Measurements from ENCODE around the gene GRM8. TPM values are rescaled to one million over a fixed set of nuclear protein-coding genes. Genes with fewer than 3 reads are reported as not detected.
"Not testable (repeated sequence)": the region's sequence is repeated elsewhere in the genome, so short reads cannot be mapped to it uniquely, and the experiment has no call there.

Gene GRM8
- total RNA-seq, 1 experiment from 2014 or later, result not detected

DNA sequence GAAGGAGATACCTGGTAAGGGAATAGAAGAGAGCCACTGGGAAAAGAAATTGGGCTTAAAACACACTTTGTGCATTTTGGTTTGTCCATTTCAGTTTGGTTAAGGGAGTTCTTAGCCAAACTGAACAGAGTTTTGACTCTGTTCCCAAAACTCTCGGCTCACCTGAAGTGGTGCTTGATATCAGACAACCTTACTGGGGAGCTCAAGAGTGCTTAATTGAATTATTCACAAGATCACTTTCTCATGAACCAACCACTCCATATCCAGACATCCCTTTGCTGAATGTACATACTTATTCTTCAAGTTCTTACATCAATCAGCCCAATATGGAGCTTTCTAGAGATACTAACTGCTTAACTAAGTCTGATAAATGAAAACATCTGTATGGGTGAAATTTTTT lies 413.1 kb downstream of the GRM8 start:
- no peak for DNase-seq (ENCODE audit: extremely low read depth, low read depth)

DNA sequence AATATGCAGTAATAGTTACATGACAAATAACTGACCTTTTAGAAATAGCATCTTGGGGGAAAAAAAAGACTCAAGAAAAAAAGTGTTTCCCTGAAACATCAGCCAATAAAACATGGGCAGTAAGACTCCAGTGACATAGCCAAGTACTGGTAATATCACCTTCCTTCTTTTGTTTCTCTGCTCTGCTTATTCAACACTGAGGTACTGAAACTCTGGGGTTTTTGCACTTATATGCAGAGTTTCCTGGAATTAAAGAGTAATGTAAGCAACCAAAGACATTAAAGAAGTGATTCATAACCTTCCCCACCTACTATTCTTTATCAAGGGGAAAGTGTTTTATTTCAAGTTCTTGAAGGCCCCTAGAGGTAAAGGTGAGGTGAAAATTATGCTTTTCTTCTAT lies 414.5 kb downstream of the GRM8 start:
- no peak for DNase-seq (ENCODE audit: extremely low read depth, low read depth)

DNA sequence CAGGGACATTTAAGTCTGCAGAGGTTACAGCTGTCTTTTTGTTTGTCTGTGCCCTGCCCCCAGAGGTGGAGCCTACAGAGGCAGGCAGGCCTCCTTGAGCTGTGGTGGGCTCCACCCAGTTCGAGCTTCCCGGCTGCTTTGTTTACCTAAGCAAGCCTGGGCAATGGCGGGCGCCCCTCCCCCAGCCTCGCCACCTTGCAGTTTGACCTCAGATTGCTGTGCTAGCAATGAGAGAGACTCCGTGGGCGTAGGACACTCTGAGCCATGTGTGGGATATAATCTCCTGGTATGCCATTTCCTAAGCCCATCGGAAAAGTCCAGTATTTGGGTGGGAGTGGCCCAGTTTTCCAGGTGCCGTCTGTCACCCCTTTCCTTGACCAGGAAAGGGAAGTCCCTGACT lies 421.5 kb downstream of the GRM8 start:
- DNase-seq (ENCODE audit: extremely low read depth, low read depth), result not testable (repeated sequence)

DNA sequence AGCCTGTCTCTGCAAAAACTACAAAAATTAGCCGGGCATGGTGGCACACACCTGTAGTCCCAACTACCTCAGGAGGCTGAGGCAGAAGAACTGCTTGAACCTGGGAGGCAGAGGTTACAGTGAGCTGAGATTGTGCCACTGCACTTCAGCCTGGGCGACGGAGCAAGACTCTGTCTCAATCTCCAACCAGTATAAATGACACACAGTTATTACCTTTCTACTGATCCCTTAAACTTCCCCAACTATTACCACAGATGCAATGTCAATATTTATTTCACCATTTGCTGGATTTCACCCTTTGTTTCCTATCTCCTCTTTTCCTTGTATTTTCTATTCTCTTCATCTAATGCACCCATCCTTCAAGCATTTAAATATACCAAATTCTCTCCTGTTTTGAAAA lies 431.8 kb downstream of the GRM8 start:
- no peak for DNase-seq (ENCODE audit: extremely low read depth, low read depth)

DNA sequence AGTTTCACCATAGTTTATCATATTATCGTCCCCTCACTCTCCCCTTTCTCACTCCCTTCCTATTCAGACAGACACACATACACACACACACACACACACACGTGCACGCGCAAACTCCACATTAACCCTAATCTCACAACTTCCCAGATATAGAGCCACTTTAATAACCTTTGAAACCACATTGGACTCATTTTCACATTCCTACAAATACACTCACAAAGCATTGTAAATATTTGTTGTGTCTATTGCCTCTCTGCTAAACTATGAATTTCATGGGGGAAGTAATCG lies 433.6 kb downstream of the GRM8 start:
- DNase-seq (ENCODE audit: extremely low read depth, low read depth), result no peak

DNA sequence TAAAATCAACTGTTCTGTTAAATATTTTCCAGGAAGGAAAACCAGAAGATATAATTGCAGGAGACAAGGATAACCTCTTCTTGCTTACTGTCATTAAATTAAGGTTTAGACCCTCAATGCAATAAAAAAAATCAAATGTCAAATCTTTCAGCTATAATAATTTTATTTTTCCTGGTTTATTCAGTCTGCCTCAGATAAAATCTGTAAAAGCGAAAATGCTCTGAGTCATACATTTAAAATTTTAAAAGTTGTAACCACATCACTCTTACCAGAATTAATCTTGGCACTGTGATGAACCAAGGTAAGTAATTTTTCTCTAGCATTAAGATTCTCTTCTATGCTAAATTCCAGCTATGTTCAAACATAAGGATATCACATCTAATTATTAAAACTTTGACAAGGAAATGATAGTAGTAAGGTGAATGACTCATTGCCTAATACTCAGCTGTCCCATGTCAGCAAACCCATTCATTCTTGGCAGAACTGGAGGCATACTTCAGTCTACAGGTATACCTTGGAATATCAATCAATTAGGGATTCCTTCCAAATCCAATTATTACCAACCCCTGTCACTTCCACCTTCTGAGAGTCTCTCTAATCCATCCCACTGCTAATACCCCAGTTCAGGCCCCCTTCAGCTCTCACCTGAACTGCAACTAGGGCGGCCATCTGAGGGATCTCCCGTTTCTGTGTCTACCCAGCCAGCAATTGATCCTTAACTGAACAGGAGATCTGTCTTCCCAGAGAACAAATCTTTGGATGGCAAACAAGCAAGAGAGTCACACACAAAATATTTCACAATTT lies 434.1 kb downstream of the GRM8 start:
- no peak for DNase-seq (ENCODE audit: extremely low read depth, low read depth)

DNA sequence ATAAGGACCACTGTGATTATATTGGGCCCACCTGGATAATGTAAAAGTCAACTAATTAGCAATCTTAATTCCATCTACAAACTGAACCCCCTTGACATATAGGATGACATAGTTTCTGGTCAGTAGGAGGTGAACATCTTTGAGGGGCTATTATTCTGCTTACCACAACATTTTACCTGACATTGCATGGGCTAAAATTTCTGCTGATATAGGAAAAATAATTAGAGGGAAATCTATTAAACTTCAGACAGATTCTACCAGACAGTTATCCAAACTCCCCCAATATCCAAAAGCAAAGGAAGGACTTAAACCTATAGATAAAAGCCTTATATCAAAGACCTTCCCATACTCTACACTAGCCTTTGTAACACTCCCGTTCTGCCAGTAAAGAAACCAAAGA lies 443.6 kb downstream of the GRM8 start:
- DNase-seq (ENCODE audit: extremely low read depth, low read depth), result no peak

DNA sequence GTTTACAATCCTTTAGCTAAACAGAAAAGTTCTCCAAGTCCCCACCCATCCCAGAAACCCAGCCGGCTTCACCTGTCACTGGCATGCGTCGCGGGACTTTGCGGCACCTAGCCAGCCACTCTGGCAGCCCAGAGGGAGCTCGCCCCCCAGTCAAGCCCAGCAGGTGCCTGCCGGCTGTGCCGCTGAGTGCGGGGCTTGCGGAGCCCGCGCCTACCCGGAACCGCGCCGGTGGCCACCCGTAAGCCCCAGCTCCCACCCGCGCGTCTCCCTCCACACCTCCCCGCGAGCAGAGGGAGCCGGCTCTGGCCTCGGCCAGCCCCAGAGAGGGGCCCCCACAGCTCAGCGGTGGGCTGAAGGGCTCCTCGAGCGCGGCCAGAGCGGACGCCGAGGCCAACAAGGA lies 446.1 kb downstream of the GRM8 start:
- no peak for DNase-seq (ENCODE audit: extremely low read depth, low read depth)

DNA sequence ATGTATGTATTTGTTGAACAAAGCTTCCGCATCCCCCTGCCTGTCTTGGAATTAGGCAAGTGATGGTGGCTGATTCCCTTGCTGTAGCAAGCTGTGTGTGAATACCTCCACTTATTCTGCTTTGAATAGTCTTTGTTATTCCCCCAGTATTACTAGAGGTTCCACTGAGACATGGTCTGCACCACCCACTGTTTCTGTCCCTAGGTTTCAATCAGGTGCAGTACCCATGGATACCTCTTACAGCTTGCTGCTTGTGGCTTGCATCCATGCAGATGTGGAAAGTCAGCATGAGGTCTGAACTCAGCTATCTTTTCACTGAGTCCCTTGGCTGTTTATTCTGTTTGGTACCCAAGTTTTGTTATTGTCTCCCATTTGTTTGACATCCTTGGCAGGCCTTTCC lies 447.4 kb downstream of the GRM8 start:
- no peak for DNase-seq (ENCODE audit: extremely low read depth, low read depth)

DNA sequence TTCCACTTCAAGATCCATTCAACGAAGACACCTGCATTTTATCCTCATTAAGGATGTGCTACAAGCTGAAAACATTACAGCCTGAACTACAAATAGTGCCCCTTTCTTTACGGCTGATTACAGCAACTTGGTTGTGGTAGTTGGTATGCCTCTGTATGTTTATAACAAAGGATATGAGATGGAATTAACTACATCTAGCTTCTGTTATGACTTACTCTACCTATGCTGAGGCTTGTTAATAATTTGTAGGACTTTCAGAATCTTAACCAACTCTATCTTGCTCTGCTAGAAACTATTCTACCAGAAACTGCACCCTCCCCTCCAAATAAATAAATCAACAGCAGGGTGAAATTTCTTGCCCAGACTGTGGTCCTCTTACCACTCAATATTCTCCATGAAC lies 448.1 kb downstream of the GRM8 start:
- DNase-seq (ENCODE audit: extremely low read depth, low read depth), result no peak

DNA sequence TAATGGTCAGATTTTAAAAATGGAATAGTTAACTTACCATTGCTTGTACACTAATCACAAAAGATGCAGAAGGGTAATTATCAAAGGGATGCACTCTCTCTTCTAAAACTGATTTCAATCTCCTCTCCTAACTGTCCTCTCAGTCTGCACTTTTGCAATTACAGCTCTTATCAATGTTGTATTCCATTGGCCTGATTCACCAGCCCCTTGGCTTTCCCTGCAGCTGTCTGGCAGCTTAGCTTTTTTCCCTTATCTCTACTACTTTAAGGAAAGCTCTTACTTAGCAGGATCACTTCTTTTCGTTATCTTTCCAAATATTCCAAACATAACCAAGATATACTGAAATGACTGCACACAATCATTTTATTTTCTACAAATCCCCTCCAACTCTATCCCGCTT lies 448.8 kb downstream of the GRM8 start:
- DNase-seq (ENCODE audit: extremely low read depth, low read depth), result no peak

DNA sequence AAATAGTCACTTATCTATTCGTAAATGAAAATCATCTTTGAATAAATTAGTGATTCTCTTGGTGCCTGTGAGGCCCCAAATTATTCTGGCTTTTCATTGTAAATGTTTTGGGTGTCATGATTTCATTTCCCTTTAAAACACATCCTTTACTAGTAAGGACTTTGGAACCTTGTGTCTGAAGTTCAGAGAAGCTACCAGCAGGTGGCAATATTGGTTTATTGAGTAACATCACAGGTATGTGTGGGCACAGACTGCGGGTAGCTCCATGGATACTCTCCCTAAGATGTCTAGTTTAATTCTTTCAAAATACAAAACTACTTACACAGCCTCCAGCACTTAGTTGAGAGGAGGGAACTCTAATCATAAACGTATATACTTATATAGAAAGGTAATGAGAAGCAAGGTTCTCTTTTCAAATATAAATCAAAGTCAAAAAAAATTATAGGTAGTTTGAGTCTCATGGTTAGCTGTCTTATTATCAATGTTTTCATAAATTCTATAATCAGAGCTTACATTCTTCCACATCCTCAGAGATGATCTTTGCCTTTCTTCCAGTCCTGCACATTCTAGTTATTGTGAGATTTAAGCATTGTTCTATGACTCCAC lies 449.6 kb downstream of the GRM8 start:
- DNase-seq (ENCODE audit: extremely low read depth, low read depth), result peak; percentile 69

DNA sequence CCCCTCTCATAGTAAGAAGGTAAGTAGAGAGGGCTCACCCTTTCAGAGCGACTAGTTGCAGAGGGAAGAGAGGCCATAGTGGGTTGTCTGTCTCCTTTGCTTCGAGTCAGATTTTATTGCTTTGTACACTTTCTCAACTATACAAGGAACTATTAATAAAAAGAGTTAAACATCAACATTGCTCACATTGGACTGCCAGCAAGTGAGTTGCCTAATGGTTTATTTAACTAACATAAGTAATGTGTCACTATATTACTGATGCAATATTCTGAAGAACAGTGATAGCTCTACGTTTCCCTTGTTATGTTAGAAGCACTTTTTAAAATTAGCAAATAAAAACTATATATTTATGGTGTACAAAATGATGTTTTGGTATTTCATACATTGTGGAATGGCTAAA lies 451.0 kb downstream of the GRM8 start:
- no peak for DNase-seq (ENCODE audit: extremely low read depth, low read depth)

DNA sequence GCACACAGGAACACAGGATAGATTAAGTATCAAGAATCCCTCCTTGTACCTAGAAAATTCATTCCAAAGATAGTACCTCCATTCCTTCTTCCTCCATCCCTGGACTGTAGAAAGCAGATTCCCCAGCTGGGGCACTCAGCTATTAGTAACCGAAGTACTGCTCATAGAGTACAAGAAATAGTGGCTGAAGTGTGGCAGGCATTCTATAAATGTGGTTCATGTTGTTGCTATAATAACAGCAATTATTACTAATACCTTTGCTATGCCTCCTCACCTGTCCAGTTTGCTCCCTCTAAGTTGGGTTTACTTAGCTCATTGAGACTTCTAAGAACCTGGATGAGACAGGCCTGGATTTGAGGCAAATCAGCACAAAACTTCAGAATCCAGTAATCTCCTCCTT lies 453.2 kb downstream of the GRM8 start:
- DNase-seq (ENCODE audit: extremely low read depth, low read depth), result no peak

DNA sequence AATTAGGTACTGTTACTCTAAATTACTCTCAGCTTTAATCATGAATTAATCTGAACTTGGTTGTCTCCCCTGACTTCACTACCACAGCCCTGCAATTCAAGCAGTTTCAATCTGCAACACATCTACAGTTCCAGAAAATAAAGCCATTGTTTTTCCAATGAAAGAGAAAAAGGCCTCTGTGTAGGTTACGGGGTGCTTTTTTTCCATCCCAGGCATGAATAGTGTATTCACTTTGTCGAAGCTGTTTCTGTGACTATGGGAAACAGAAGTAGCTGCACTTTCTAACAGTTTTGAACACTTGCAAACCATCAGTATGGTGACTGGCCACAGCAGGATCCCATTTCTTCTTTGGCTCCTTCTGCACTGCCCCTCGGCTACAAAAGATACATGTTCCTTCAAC lies 460.2 kb downstream of the GRM8 start:
- DNase-seq (ENCODE audit: extremely low read depth, low read depth), result no peak

DNA sequence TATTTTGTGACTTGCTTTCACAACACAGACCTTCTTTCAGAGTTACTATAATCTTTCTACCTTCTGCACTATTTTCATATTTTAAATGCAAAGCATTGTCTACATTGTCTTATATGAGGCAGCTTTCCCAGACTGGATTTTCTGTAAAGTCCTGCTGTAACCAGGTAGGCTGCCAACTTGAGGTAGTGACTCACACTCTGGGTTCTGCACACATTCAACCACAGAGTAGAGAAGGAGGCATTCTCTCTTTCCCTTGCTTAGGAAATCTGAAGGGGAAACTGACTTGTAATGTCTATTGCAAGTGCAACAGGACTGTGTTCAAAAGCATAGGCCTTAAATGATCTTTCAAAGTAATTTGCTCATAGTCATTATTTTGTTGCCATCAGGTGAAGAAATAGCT lies 461.4 kb downstream of the GRM8 start:
- no peak for DNase-seq (ENCODE audit: extremely low read depth, low read depth)

DNA sequence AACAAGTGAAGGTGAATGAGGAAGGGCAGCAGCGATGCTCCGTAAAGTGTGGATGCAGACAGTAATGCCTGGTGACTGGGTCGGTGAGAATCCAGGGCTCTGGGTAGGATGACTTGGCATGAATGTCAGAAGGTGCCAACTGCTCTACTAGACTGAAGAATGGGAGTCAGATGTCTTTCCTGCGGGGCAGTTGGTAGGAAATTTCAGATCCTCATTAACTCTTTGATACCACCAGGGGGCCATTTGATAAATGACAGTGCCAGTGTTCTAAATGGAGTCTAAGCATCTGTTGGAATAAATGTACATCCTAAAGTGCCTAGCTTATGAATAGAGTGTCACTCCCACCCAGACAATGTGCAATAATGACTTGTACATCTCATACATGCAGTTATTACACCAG lies 462.0 kb downstream of the GRM8 start:
- no peak for DNase-seq (ENCODE audit: extremely low read depth, low read depth)

DNA sequence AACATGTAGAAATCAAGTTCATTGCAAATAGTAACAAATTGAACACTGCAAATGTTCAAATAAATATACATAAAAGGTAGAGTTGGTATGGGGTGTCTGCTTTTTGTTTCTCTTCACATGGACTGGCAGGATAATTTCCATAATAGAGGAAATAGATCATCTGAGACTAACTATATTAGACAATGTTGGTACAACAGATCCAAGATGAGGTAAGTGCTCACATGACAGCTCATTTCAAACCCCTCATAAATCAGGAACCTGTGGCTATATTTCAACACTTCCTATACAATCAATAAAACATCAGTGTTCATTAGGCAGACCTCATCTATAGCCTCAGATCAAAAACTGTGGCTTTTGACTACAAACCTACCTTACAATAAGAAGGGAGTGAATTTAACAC lies 469.1 kb downstream of the GRM8 start:
- DNase-seq (ENCODE audit: extremely low read depth, low read depth), result no peak

DNA sequence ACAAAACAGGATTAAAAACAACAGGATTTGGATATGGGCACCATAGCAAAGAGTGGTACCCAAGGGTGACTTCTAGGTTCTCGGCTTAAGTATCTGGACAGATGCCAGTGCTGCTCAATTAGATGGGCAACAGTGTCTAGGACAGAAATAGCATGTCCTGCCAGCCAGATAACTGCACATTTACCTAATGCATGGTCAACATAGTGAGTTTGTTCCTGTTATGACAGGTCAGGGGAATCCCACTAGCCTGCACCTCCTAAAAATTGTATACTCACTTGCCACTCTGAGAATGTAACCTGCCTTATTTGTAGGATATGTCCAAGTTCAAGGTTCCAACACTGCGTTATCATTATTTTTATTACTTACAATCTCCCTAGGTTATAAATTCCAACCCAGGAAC lies 471.7 kb downstream of the GRM8 start:
- DNase-seq (ENCODE audit: extremely low read depth, low read depth), result no peak

DNA sequence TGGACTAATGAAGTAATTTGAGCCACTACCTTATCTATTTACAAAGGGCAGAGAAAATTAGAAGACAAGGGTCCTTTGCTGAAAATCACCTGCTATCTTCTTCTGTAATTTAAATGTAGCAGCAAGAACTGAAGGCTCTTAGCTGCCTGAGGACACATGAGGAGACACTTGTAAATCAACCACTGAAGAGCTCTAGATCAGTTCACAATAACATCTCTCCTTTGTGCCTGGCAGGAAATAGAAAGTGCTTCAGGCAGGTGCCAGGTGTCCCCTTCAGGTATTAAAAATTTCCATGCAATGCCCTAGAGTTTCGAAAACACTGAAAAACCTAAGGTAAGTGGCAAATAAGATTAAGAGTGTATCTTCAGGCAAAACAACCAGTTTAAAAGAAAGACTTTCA lies 474.6 kb downstream of the GRM8 start:
- no peak for DNase-seq (ENCODE audit: extremely low read depth, low read depth)

DNA sequence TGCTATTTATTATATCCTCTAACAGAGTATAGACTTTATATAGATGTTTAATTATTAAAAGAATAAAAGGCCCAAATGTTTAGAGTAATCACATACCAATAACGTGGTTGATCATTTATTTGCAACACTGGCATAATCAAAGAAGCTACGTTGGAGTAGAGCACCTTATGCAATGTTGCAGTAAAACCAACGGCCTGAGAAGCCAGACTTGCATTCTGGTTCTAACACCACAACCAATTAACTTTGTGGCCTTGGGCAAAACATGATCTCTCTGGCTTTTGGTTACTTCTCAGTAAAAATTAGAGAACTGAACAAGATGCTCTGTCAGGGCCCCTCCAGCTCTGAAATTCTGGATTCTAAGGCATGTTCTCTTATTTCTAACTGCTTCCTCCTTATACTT lies 476.2 kb downstream of the GRM8 start:
- DNase-seq (ENCODE audit: extremely low read depth, low read depth), result no peak

DNA sequence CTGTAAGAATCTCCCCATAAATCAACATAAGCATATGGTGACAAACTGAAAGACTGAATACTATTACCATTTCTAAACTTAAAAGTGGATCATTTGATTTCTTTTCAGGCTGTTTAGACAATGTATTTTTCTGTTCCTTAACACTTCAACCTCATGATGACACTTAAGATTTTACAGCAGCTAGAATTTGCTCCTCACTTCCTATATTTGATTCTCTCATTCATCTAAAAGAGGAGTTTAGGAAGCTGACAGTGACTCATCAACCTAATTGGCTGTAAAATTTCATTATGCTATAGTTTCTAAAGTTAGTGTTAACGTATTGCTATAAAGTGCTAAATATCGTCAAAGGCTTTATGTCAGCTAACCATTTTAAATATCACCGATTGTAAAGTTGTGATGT lies 478.7 kb downstream of the GRM8 start:
- DNase-seq (ENCODE audit: extremely low read depth, low read depth), result no peak

DNA sequence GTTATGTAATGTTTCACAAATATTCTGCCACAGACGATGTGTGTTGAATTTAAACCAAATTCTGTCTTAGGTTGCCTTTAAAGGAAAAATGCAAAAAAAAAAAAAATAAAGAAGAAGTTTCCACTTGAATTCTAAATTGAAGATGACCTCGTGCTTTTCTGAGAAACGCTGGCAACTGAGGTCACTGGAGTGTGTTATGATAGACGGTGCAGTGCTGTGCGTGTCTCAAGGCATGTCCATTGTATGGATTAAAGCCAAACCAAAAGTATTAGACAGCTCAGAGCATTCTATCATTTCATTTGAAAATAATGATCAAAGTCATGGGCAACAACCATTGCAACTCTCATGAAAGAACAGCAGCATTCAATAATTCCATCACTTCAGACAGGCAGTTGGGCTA lies 483.9 kb downstream of the GRM8 start:
- no peak for DNase-seq (ENCODE audit: extremely low read depth, low read depth)

All from NCI-H460 (cell line).